Fibroblast of skin of left quadriceps (primary cell): ENCODE results near the gene CROCC.
"Not testable (repeated sequence)": the region's sequence is repeated elsewhere in the genome, so short reads cannot be mapped to it uniquely, and the experiment has no call there.

Experiments
- DNase-seq, 2 experiments: peaks; one replicate each; pipeline ENCODE4 v3.0.0-alpha.2; 2013; ENCODE audit warnings: low read depth in 2 of 2

The CROCC gene

DNA sequence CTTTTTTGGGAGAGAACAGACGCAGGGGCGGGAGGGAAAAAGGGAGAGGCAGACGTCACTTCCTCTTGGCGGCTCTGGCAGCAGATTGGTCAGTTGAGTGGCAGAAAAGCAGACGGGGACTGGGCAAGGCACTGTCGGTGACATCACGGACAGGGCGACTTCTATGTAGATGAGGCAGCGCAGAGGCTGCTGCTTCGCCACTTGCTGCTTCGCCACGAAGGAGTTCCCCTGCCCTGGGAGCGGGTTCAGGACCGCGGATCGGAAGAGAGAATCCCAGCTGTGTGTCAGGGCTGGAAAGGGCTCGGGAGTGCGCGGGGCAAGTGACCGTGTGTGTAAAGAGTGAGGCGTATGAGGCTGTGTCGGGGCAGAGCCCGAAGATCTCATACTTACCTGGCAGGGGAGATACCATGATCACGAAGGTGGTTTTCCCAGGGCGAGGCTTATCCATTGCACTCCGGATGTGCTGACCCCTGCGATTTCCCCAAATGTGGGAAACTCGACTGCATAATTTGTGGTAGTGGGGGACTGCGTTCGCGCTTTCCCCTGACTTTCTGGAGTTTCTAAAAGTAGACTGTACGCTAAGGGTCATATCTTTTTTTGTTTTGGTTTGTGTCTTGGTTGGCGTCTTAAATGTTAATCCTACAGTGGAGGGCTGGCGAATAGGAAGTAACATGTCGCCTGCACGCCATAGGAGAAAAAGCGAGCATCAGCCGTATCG lies 26.0 kb upstream of the CROCC start, which contains the start of gene RNU1-2:
Gene RNU1-2, plus strand, starts transcription at position 383 of the 718 bp plus-strand sequence.
- DNase-seq: peak; percentile 100

- peak; percentile 93 to 94 for DNase-seq
Measured at GRCh38 chr1:16896316-16897055, 25.2 kb upstream of the CROCC start.

- not testable (repeated sequence) for DNase-seq
Measured at GRCh38 chr1:16897653-16898052, 24.1 kb upstream of the CROCC start.

DNA sequence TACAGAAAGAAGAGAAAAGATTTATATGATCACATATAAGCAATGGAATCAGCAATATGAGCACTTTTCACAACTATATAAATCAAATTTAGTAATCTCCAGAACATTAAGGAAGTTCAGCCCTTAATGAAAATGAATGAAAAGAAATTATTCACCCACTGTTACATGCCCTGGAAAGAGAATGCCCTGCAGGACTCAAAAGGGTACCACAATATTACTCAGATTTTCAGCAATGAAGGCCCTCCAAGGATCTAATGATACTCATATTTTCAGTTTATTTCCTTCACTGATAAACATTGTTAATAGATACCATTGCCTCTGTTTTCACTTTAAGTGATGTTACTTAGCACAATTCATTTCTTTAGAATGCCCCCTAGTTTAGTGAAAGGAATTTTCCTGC lies 23.4 kb upstream of the CROCC start:
- not testable (repeated sequence) for DNase-seq

- DNase-seq: not testable (repeated sequence)
Measured at GRCh38 chr1:16899020-16899419, 22.7 kb upstream of the CROCC start.

- no peak for DNase-seq
Measured at GRCh38 chr1:16900751-16901150, 21.0 kb upstream of the CROCC start.

- not testable (repeated sequence) for DNase-seq
Measured at GRCh38 chr1:16901371-16901770, 20.4 kb upstream of the CROCC start.

DNA sequence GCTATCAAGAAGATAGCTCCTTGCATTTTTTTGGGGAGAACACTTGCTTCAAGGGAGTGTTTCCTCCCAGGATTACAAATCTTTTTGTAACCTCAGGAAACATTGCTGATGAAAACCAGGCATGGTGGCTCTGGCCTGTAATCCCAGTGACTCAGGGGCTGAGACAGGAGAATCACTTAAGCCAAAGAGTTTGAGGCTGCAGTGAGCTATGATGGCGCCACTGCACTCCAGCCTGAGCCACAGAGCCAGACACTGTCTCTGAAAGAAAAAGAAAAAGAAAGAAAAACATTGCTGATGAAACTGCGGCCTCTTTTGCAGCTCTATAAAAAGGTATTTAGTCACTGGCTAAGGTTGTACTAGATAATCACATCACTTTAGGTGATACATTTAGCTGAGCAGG lies 18.7 kb upstream of the CROCC start:
- DNase-seq: peak in 1 of 2 experiments; percentile 40

- DNase-seq: no peak
Measured at GRCh38 chr1:16903458-16903796, 18.3 kb upstream of the CROCC start.

- peak; percentile 98 for DNase-seq
Measured at GRCh38 chr1:16904560-16905109, 17.1 kb upstream of the CROCC start.

DNA sequence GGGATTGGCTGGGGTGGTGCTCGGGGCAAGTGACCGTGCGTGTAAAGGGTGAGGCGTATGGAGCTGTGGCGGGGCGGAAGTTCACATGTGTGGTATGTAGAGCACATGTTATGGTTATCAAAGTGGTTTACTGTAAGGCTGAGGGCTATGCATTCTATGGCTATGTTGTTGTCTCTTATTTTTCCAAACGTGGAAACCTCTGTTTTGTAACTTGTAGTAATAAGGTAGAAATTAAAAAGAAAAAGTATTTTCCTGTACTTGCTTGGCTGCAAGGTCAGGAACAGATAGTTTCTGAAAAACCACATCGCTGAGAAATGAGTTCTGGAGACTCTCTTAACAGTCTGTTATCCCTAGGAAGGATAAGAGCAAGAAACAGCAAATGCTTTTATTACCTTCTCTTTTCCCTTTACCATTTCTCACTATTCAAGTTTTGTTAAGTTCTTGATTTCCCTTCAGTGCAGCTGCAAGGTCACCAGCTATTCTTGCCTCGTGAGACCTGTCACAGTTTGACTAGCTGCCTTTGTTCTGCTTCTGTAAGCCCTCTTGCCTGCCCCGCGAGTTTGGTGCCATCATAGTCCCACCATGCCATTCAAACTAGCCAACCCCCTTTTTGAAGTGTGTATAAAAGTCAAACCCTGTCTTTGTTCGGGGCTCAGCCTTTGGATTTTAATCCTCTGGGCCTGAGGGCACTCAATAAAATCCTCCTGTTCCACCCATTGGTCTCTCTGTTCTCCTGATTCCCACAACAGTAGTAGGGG lies 16.4 kb upstream of the CROCC start:
- DNase-seq: peak; percentile 94

DNA sequence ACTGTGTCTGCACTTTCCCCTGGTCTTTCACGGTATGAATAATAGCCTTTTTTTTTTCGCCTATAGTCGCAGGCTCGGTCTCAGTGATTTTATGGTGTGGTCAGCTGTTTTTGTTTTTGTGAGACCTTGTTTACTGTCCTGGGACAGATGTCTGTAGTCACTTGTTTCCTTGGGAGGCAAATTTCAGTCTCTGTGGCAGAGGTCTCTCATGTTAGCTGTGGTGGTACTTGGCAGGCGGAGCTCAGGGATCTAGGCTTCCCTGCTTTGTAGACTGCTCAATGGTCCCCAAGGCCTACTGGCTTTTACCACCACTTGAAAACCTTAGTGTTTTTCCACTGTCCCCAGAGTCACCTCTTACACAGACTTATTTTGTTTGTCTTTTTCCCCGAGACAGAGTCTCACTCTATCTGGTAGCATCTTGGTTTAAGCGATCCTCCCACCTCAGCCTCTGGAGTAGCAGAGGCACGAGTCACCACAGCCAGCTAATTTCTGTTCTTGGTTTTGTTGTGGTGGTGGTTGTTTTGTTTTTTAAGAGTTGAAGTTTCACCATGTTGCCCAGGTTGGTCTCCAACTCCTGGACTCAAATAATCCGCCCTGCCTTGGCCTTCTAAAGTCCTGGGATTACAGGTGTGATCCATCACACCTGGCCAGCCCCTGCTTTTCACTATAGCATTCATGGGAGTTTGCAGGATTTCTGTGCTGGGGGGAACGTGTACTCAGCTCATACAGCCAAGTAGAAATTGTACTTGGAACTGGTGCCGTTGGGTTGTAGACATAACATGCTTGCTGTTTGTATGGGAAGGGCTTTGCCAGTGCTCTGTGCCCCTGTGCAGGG lies 15.6 kb upstream of the CROCC start:
- DNase-seq: no peak

DNA sequence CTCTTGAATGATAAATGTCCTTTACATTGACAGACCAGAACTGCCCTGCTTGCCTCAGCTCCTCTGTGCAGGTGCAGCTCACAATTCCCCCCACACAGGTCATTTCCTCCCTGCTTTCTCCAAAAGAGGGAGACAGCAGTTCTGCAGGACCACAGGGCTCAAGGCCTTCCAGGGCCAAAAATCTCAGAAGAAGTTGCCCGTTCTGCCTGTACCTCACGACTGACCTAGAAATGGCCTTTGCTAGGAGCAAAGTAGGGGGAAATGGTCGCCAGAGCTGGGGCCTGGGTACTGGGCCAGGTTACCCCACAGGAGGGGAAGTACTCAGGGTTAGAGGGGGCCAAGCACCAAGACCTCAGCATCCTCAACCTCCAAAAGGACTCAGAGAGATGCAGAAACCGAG lies 14.9 kb upstream of the CROCC start:
- DNase-seq: no peak

GRCh38 chr1:16907870-16908758 lies 13.6 kb upstream of the CROCC start:
- no peak for DNase-seq

DNA sequence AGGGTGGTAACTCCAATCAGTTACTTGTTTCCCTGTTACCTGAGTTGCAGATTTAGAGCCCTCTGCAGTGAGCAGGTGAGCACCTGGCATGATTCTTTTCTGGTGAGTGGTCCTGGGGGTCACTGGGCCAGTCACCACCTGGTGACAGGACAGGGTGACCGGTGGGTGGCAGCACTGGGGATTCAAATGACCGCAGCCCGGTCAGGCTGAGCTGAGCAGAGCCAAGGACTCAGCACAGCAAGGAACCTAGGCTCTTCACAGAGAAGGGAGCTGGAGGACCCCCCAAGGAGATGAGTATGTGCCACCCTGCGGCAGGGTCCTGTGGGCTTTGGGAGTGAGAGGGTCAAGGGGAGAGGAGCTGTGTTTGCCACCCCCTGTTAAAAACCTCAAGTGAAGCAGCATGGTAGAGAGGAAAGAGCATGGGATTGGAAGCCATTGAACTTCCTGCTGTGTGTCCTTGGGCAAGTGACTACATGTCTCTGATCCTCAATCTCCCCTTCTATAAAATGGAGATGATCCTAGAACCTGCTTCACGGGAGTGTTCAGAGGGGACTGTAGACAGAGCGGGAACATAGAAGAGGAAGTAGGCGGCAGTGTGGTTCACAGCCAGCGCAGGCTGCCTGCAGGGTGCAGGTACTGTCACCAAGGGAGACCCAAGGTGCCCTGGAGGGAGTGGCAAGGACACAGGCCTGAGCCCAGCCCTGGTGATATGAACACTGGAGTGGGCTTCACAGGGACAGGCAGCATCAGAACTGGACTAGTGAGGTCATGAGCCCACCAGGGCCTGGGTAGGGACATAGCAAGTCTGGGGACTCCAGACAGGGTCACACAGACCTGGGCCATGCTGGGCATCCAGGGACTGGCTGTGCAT lies 9.6 kb upstream of the CROCC start:
- DNase-seq: not testable (repeated sequence)

GRCh38 chr1:16912742-16913141 lies 9.0 kb upstream of the CROCC start:
- not testable (repeated sequence) for DNase-seq

- DNase-seq: no peak
Measured at GRCh38 chr1:16913181-16913832, 8.4 kb upstream of the CROCC start.

GRCh38 chr1:16913833-16914662 lies 7.7 kb upstream of the CROCC start:
- peak; percentile 94 to 95 for DNase-seq
